CMK (cell line): ENCODE measurements around the gene PRADC1.
"Not testable (repeated sequence)": the region's sequence is repeated elsewhere in the genome, so short reads cannot be mapped to it uniquely, and the experiment has no call there.

Source experiments
- DNase-seq: peaks from one replicate; pipeline ENCODE4 v3.0.0-alpha.2; 2010; ENCODE audit warnings: low read depth

Gene PRADC1

DNA sequence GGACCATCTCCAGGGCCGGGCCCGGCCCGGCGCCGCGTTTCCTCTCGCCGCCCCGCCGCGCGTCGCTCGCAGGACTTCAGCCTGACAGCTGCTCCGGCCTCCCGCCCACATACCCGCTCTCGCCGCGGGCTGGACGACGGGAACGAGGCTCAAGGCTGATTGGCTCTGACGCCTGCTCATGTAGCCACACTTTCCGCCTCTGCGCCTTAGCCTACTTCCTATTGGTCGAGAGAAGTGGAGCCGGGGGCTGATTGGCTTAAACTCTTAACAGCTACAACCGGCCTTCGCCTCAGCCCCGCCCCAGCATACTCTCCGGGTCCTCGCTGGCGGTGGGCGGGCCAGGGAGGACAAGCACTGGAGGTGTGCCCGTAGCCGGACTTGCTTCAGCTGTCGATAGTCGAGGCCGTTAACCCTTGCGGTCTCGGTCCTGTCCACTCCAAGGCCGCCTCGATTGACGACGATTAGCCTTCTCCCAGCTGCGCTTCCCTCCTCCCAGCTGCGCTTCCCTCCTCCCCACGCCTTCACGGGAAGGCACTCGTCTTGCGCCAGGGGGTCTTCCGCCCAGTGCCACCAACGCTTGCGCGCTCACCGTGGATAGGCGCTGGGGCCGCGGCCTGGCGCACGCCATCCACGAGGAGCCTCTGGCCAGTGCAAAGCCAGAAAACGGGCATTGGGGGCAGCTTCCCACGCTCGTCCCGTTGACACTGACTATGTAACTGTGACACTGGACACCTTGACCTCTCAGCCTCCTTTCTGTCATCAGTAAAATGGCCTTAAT lies at the start of gene PRADC1:
Gene PRADC1, minus strand, starts transcription at position 86 of the 778 bp plus-strand sequence. Its CDS starts 79 bp downstream, at position 7.
- DNase-seq, result peak; percentile 98

DNA sequence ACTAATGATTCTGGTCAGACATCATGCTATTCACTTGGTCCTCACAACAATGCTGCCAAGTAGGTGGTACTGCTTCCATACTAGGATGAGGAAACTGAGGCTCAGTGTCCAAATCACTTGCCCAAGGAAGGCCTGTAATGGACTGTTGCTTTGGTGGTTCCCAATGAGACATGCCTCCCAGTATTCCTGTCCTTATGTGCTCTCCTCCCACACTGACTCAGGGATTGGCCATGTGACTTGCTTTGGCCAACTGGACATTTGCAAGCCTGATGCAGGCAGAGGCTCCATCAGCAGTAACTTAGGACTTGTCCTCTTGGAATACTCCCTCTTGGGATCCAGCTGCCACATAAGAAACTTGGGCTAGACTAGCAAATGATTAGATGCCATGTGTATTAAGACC lies 48.2 kb upstream of the PRADC1 start:
- no peak for DNase-seq

DNA sequence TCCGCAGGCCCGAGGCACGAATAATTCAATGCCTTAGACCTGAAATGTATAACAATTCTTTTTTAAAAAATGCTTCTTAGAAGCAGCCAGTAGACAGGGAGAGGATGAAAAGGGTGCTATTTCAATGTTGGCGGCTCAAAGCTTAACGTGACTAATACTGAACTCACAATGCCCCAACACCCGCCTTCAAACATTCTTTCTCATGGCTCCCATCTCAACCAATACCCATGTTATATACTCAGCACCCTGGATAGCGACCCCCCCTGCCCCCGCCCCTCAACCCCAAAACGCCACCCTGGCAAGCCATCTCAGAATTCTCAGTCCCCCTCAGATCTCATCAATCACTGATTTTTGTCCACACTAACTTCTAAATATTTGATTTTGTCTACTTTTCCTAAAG lies 46.8 kb upstream of the PRADC1 start:
- DNase-seq, result no peak

DNA sequence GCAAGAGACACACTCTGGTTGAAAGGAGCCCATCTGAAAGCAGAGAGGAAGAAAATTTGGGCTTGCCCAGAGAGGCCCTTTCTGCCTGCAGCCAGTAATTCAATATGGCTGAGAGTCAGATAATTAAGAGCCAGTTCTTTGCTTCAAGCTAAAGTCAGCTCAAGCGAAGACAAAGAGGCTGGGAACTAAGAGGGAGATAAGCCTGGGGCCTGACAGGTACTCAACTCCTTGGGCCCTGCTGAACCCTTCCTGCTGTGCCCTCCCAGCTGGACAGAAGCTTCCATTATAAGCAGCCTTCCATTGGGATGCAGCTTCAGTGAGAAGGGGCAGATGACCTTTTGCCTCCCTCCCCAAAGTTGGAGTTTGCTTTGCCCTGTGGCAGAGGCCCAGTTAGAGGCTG lies 39.2 kb upstream of the PRADC1 start:
- DNase-seq, result no peak

DNA sequence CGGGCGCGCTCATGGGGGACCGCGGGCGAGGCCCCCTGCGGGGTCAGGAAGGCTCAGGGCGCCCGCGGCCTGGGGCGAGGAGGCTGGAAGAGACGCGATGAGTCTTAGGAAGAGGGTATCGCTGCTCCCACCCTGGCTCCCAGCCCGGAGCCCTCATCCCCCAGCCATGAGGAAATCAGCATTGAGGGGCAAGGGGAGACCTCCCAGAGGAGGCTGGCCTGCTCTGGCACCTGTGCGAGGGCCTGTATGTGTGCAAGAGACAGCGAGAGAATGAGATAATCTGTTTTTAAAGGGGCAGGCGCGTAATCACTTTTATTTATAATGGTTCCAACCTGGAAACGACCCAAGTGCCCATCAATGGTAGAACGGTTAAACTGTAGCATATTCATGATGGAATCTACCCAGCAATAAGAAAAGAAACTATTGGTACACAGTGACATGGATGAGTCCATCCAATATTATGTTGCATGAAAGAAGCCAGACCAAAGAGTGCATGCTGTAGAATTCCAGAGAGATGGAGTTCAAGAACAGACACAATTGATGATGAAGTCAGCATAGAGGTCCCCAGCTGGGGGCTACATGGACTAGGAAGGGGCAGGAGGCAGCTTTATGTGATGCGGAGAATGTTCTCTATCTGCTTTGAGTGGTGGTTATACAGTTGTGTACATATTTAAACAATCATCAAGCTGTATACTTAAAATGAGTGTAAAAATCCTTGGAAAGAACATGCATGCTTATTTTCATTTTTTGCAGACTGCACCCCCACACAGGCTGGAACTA lies 36.8 kb upstream of the PRADC1 start:
- no peak for DNase-seq

DNA sequence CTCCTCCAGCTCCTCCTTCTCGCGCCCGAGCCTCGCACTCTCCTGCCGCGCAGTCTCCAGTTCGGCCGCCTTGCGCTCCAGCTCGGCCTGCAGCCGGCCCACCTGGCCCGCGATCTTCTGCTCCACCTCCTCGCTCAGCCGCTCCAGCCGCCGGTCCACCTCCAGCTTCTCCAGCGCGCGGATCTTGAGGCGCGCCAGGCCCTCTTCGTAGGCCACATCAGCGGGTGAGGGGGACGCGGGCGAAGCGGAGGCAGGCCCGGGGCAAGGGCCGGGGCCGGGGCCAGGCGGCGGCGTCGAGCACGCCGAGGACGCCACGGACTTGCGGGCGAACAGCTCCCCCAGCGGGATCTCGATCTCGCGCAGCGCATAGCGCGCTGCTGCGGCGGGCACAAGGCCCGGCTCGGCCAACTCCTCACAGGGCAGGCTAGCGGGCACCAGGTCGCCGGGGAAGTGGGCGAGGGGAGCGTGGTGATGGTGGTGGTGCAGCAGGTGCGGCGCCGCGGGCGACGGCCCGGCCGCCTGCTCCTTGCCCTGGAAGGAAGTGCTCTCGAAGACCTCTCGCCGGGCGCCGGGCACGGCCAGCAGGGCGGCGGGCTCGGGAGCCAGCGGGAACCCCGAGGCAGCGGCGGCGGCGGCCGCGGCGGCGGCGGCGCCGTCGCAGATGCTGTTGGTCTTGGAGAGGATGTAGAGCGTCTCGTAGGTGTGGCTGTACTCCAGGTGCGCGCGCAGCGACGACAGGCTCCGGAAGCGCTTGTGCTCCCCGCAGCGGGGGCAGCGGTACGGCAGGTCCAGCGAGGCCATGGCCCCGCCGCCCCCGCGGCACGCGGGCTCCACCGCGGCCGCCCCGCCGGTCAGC lies 36.0 kb upstream of the PRADC1 start:
- no peak for DNase-seq

DNA sequence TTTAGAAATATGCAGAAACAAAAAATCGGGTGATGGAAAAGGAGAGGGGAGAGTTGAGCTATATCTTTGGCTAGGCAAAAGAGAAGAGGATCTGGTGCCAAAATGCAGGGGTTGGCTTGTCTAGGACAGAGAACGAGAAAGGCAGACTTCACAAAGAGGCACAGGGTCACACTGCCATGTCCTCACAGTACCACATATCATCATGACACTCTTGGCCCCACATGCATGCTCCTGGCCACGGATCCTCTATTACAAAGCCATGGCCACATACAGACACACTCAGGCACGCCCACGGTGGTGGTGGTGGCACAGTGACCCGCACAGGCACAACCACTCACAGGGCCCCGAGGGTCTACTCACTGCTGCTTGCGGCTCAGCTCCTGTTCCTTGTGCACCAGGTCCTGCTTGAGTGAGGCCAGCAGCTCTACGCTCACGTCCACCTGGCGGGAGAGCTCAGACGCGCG lies 35.4 kb upstream of the PRADC1 start:
- no peak for DNase-seq

DNA sequence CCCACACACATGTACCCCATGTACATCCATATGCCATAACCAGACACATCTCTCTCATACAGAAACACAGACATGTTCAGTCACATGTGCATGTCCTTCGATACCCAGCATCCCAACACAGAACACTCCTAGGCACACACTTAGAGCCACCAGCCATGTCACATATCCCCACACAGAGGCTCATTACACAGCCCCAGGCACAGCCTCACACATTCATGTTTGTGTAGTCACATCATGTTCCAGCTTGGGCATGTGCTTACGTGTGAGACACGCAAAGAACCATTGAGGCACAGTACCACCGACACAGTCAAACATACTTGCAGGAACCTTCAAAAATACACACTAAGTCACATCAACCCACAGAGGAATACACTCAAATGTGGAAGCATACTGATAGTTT lies 34.0 kb upstream of the PRADC1 start:
- DNase-seq, result no peak

DNA sequence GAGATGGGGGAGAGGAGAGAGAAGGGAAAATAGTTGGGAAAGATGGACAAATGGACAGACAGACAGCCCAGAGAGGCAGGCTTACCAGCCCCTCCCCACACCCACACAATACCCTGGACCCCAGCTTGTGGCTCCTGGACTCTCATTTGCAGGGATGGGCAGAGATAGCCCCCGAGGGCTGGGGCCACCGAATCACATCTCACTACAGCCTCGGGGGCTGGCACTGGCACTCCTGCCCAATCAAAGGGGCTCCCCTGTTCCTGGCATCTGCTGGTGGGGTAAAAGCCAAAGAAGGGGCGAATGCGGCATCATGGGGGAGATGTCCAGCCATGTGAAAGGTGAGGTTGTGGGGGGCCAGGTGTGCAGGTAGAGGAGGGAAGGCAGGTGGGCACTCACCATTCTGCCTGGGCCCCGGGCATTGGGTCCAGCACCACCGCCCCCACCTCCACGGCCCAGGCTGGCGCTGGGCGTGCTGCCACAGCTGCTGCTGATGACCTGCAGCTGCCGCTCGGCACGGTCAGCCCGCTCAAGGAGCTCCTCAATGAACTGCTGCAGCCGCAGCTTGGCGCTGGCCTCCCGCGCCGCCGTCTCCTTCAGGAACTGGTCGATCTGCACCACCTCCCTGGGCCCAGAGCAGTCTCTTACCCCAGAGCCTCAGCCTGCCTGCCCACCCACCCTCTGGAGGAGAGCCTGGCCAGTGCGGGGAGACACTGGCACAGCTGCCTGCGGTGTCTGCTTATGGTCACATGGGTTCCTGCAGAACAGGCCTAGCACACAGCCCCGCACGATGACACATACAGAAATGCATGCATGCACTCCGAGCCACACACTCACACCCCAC lies 33.2 kb upstream of the PRADC1 start:
- no peak for DNase-seq

DNA sequence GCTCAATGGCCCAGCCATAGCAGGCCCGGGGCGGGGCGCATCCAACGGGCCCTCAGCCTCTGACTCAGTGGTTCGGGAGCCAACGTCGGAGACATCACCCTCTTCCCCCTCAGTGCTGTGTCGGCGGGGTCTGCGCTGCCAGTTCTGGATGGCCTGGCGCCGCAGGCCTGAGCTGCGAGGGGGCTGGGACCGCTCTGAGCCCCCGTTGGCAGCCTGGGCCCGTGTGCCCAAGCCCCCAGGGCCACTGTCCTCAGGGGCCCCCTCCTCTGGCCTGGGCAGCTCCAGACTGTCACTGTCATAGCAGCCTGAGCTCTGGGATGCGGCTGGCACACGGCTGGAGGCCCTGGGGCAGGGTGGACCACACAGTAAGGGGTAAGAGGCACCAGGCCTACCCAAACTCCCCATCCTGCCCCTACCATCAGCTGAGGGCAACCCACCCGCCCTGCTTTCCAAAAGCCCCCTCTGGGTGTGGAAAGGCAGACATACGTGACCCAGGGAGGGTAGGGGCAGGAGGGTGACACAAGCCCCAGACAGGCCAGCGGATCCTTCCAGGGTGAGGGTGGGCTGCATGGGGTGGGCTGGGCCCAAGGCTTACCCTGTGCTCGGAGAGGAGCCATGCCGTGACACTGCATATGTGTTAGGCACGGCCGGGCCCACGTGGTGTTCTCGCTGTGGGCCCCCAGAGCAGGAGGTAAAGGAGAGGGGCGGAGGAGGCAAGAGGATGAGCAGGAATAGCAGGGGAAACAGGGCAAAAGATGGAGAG lies 32.4 kb upstream of the PRADC1 start:
- DNase-seq, result no peak

DNA sequence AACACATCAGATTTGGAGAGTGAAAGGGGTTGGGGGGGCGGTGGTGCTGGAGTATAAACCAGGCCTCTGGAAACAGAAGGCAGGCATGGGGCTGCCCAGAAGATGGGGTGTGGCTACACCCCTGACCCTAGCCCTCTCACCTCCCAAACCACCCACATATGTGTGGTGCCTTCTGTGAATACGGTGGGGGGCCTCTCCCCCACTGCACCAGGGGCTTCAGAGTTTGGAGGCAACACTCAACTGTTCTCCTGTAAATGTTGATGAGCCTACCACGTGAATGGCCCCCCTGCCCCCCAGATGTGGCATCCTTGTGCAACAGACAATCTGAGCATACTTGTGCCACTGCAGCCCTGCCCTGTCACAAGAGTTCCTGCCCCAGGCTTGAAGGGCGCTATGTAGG lies 31.7 kb upstream of the PRADC1 start:
- no peak for DNase-seq

DNA sequence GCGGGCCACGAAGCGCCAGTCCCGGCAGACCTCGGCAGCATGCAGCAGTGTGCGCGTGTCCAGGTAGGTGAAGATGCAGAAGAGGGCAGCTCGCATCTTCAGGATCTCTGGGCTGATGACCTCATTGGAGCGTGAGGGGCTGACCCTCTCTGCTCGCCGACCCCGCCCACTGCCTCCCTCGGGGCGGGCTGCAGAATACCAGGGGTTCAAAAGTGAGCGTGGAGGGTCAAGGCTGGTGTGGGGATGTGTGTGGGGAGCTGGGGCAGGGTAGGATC lies 31.2 kb upstream of the PRADC1 start:
- DNase-seq, result no peak

DNA sequence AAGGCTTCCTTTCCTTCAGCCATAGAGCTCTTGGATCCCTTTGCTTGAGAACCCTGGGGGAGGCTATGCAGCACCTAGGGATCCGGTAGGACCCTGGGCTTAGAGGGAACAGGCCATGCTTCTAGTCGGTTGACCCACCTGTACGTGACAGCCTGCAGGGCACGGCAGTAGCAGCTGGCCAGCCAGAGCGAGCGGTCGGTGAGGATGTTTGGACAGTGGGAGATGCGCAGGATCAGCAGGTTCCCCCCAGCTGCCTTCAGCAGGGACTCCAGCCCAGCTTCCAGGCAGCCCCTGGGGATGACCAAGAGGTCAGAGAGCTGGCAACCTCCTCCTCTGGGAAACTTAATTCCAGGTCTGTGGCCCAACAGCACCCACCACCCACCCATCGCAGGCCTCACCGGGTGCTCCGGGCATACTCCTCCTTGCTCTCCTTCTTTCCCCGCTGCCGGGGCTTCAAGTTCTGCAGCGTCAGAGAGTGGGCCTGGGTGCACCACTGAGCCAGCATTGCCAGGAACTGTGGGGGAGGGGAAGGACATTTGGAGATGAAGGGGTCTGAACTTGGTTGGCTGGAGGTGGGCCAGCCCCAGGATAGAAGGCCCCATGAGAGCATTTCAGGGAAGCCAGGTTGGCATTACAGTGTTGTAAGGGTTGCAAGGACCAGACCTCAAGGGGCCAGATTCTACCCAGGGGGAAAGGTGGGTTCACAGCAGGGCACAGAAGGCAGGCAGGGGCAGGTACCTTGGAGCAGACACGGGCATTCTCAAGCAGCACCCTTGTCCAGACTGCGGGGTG lies 30.7 kb upstream of the PRADC1 start:
- no peak for DNase-seq

DNA sequence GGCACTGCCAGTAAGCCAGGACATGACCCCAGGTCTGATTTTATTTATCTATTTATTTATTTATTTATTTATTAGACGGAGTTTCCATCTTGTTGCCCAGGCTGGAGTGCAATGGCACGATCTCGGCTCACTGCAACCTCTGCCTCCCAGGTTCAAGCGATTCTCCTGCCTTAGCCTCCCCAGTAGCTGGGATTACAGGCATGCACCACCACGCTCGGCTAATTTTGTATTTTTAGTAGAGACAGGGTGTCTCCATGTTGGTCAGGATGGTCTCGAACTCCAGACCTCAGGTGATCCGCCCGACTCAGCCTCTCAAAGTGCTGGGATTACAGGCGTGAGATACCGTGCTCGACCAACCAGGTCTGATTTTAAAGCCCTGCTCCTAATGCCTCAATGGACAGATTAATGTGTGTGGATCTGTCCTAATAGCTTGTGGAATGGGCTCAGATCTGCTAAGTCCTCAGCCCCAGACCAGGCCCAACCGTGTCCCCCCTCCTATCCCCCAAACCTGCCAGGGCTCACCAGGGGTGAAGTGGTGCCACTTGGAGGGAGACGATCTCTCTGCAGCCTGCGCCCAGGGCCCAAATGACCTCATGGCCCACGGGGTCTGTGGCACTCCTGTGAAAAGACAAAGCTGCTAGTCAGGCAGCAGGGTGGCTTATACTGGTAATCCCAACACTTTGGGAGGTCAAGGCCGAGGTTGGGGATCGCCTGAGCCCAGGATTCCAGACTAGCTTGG lies 29.8 kb upstream of the PRADC1 start:
- DNase-seq, result not testable (repeated sequence)

DNA sequence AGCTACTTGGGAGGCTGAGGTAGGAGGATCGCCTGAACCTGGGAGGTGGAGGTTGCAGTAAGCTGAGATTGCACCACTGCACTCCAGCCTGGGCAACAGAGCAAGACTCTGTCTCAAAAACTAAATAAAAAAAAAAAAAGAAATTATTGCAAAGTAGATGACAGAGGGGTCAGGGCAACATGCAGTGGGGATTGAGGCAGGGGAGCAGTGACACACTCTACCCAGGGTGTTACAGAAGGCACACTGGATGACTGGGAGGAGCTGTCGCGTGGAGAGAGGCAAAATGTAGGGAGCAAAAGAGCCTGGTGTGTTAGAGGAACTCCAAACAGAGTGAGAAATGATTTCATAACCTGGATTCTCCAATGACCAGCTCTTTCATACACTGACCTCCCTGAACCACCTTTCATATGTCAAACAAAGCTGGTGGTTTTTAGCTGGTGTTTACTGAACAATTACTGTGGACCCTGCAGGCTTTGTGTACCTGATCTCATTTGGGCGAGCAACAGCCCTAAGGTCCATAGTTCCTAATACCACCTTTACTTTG lies 29.1 kb upstream of the PRADC1 start:
- no peak for DNase-seq

DNA sequence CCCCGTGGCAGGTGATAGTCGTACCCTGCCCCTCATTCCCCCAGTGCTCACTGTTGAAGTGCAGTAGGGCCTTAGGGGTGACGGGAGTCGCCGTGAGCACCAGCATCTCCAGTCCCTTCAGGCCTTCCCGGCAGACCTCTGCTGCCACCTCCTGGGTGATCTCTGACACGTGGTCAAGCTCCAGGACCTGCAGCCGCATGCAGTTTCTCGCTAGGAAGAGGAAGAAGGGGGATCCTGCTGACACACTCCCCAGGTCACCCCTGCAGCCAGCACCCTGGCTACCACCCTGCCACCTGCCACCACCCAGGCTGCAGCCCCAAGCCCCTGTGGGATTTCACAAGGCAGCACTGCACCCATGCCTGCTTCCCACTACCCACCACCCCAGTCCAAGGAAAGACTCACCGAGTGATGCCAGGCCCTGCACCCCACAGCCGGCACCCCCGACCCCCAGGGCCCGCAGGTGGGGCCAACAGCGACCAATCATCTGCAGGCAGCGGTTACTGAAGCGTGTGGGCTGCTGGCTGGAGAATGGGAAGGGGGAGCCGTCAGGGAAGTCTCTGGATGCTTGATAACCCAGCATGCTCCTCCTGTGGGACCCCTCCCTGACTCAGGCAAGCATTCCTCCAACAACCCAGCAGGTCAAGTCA lies 27.4 kb upstream of the PRADC1 start:
- DNase-seq, result peak; percentile 41

DNA sequence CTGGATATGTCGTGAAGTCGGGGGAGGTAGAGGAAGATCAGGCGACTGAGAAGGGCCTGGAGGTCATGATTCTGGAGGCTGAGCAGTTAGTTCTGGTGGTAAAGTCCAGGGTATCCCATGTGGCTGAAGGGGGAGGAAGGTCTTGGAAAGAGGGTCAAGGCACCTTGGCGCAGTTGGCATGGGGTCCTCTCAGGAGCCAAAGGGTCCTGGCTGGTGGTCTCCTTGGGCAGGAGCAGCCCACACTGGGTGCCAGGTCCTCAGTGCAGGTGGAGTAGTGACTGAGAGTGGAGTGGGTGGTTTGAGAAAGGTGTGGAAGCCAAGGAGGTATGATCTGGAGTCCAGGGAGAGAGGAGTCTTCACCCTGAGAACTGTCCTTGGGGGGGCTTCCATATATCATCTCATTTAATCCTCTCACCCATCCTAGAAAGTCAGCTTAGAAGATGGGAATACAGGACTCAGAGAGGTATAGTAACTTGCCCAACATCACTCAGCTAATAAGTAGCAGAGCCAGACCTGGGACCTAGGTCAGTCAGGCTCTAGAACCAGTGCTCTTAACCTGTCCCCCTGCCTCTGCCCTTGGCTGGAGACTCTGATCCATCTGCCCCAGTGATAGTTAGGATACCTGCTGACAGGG lies 26.8 kb upstream of the PRADC1 start:
- no peak for DNase-seq

DNA sequence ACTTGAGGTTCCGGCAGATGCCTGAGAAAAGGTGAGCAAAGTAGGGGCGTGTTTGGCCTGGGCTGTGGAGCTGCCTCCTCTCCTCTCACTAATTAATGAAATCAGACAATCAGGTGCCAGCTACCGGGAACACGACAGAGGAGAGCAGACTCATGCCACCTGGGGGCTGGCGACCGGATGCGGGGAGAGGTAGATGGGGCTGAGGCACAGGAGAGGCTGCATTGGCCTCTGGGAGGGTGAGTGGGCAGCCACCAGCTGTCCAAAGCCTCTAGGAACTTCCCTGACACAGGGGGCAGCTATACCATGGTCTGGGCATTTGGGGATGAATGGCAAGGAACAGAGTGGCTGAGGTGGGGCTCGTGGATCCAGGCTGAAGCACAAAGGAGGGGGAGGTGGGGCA lies 26.2 kb upstream of the PRADC1 start:
- DNase-seq, result no peak
